Large intestine (tissue), 3 donors: Measurements from ENCODE around the gene ATP8B1. TPM values are rescaled to one million over a fixed set of nuclear protein-coding genes. Genes with fewer than 3 reads are reported as not detected.

Source experiments
- DNase-seq, 2 donors: peaks; one replicate each; pipeline versions ENCODE4 v3.0.0 to v3.0.0-alpha.2; 2013
- H3K27ac ChIP-seq: one replicate; pipeline ENCODE4 v1.5.1; 2013; ENCODE audit warnings: low read length
- H3K27me3 ChIP-seq: 2 replicates; pipeline ENCODE4 v1.6.1; 2013; ENCODE audit warnings: low read length; ENCODE audit not compliant: control insufficient read depth, insufficient read depth
- H3K36me3 ChIP-seq: 2 replicates; pipeline ENCODE4 v1.6.1; 2013; ENCODE audit warnings: low read length; ENCODE audit not compliant: control insufficient read depth, insufficient read depth
- H3K4me1 ChIP-seq: one replicate; pipeline ENCODE4 v1.6.1; 2013; ENCODE audit warnings: low read length; ENCODE audit not compliant: control insufficient read depth, insufficient read depth
- H3K4me3 ChIP-seq: one replicate; pipeline ENCODE4 v1.5.1; 2013; ENCODE audit warnings: low read length
- H3K9me3 ChIP-seq: one replicate; pipeline ENCODE4 v1.6.1; 2013; ENCODE audit warnings: mild to moderate bottlenecking, low read depth, low read length, moderate library complexity; ENCODE audit not compliant: control insufficient read depth
- WGBS: methylation state at CpG from one replicate; pipeline ENCODE4 v1.1.5; 2013; ENCODE audit warnings: low lambda C conversion rate; ENCODE audit not compliant: insufficient coverage; 5-methylcytosine and 5-hydroxymethylcytosine counted together
- polyA plus RNA-seq: library from polyadenylated mRNA; unstranded; fragments of 120-200 nt; gene quantifications from one replicate; pipeline ENCODE4 v1.2.1, GENCODE V29; 2013

The ATP8B1 gene
- polyA plus RNA-seq, 1 donor: 68.2 TPM

DNA sequence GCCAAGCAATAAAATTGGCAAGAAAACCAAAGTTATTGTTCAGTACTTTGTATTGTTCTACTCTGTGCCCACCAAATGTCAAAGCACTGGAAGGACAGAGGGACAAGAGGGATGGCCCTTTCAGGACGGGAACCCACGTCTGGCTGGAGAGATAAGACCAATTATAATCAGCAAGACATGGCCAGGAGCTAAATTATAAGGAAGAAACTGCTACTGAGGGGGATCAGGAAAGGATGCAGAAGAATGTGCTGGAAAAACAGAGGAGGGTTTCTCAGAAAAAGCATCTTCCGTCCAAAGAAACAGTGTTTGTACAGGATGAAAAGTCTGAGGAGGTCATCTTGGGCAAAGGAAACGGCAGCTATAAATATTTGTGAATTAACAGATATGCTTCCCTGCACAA, 135.1 kb downstream of the ATP8B1 start:
- Histone ChIP-seq H3K27me3 (no peaks in the 10 kb centered on the region), H3K9me3 (peaks cover 1% of the 10 kb centered on the region), H3K4me1 (peaks cover 3% of the 10 kb centered on the region), H3K4me3 (no peak overlapping the region), H3K27ac (no peak overlapping the region), H3K36me3 (peaks cover 47% of the 10 kb centered on the region)
- no peak for DNase-seq
- WGBS: 100% methylated on average over 2 of the region's 4 CpGs

GRCh38 chr18:57666818-57667497, 136.2 kb downstream of the ATP8B1 start:
- H3K9me3 ChIP-seq: no peaks in the 10 kb centered on the region
- no peak overlapping the region for H3K4me3 ChIP-seq
- peaks cover 3% of the 10 kb centered on the region for H3K4me1 ChIP-seq
- peak overlapping the region; percentile 69 for H3K27ac ChIP-seq
- no peaks in the 10 kb centered on the region for H3K27me3 ChIP-seq
- DNase-seq: peak; percentile 51 to 64
- peaks cover 45% of the 10 kb centered on the region for H3K36me3 ChIP-seq
- WGBS: no CpG with 5 or more reads among the region's 6 CpGs

DNA sequence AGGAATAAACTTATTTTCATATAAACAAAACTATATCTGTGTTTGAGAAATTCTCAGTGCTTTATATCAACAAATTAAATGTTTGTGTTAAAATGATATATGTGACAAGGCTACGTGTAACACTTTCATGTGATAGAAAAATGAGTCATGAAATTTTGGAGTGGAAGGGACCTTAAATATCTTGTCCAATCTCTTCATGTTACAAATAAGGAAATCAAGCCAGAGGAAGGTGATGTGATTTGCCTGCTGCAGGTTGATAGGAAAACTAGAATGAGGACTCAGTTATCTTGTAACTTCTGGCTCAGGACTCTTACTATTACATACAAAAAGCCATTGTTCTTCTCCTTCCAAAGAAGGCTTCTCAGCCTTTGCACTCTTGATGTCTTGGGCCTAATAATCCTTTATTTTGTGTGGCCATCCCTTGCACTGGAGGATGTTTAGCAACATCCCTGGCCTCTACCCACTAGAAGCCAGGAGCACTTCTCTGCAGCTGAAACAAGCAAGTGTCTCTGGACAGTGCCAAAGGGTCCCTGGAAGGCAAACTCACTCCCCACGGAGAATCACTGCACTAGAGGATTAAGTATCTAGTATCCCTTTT, 138.4 kb downstream of the ATP8B1 start:
- Histone ChIP-seq H3K9me3 (no peaks in the 10 kb centered on the region), H3K4me3 (no peak overlapping the region), H3K4me1 (peaks cover 3% of the 10 kb centered on the region), H3K27me3 (no peaks in the 10 kb centered on the region), H3K36me3 (peaks cover 52% of the 10 kb centered on the region), H3K27ac (no peak overlapping the region)
- DNase-seq: no peak
- 100% methylated on average over 1 of the region's 2 CpGs for WGBS

GRCh38 chr18:57660961-57661360, 142.2 kb downstream of the ATP8B1 start:
- Histone ChIP-seq H3K9me3 (peaks cover 5% of the 10 kb centered on the region), H3K27ac (no peak overlapping the region), H3K36me3 (peaks cover 59% of the 10 kb centered on the region), H3K27me3 (no peaks in the 10 kb centered on the region), H3K4me1 (no peaks in the 10 kb centered on the region), H3K4me3 (no peak overlapping the region)
- WGBS: 100% methylated on average over 1 of the region's 11 CpGs
- DNase-seq: no peak

DNA sequence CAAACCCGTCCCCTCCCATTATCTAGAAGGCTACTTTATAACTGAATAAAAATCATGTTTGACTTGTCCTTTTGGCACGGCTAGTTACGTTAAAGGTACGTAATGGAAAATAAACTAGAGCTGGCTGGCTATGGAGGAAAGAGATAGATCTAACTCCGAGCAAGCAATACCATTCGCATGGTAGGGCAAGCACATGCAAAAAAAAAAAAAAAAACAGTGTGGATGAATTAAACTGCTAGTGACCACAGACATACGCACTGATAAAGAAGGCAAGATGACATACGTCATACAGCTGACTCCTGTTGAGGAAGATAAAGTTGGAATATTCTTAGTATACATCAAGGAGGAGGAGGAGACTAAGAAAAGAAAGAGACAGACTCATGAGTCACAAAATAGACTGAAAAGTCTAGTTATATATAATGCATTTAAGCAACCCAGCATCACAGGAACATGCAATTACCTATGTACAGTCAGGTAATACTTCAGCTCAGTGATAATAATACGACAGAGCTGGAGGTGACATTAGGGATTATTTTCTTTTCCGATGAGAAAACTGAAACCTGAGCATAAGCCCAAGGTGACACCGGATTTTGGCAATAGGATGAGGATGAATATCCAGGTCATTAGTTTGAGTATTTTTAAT, 143.5 kb downstream of the ATP8B1 start:
- WGBS: 93% methylated on average over 5 of the region's 11 CpGs
- Histone ChIP-seq H3K4me1 (no peaks in the 10 kb centered on the region), H3K4me3 (no peak overlapping the region), H3K27ac (no peak overlapping the region), H3K27me3 (no peaks in the 10 kb centered on the region), H3K9me3 (peaks cover 11% of the 10 kb centered on the region), H3K36me3 (peaks cover 66% of the 10 kb centered on the region)
- DNase-seq: no peak

DNA sequence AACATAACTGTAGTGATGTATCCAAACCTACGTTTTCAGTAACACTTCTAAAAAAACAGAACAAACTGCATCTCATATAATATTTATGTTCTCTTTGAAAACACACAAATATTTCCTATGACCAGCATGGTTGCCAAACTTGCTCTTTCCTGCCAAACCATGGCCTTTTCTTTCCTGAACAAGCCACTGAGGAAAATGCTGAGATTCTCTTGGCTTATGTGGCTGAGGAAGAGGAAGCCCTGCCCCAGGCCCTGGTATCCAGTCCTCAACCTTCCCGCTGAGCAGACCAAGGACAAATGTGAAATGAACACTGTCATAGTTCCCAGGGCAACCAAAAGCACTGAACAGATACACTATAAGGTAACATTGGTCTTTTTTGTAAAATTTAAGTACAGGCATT, 145.6 kb downstream of the ATP8B1 start:
- Histone ChIP-seq H3K27ac (no peak overlapping the region), H3K4me3 (no peak overlapping the region), H3K9me3 (peaks cover 11% of the 10 kb centered on the region), H3K27me3 (no peaks in the 10 kb centered on the region), H3K36me3 (peaks cover 73% of the 10 kb centered on the region), H3K4me1 (no peaks in the 10 kb centered on the region)
- no peak for DNase-seq
- WGBS: no CpG with 5 or more reads among the region's 2 CpGs

DNA sequence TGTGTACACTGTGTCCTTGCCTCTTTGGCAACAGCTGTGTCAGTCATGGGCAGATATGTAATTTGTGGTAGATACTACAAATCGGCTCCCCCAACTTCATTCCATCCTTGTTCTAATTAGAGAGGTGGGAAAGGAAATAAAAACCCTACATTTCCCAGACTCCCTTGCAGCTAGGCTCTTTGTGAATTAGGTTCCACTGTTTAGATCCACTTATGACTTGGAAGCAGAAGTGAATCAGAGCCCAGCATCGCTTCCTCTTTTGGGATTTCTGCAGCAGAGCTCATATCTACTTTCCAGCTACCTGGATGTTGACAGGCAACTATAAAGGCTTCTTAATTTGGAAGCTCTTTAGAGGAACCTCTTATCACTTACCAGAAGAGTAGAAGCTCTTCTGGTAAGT, 147.4 kb downstream of the ATP8B1 start:
- Histone ChIP-seq H3K4me3 (no peak overlapping the region), H3K9me3 (peaks cover 11% of the 10 kb centered on the region), H3K27me3 (no peaks in the 10 kb centered on the region), H3K36me3 (peaks cover 68% of the 10 kb centered on the region), H3K27ac (no peak overlapping the region), H3K4me1 (no peaks in the 10 kb centered on the region)
- DNase-seq: no peak
- WGBS: no CpG with 5 or more reads among the region's 2 CpGs

DNA sequence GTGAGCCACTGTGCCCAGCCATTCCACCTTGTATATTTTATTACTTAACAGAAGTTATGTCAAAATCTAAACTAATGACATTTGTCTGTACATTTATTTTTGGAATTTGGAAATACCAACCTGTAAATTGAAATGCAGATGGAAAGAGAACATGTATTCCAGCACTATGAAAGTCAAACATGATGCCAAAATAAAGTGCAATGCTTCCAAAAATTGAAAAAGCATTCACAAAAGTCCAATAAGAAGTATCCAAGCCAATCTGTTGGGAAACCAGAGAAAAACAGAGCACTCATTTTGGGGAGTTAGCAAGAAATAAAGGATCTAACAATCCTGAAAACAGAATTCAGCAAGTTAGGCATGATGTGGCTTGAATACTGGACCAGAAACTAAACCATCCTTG, 151.2 kb downstream of the ATP8B1 start:
- no peak overlapping the region for H3K27ac ChIP-seq
- H3K4me1 ChIP-seq: no peaks in the 10 kb centered on the region
- H3K9me3 ChIP-seq: peaks cover 14% of the 10 kb centered on the region
- H3K27me3 ChIP-seq: no peaks in the 10 kb centered on the region
- H3K4me3 ChIP-seq: no peak overlapping the region
- DNase-seq: no peak
- peaks cover 69% of the 10 kb centered on the region for H3K36me3 ChIP-seq

DNA sequence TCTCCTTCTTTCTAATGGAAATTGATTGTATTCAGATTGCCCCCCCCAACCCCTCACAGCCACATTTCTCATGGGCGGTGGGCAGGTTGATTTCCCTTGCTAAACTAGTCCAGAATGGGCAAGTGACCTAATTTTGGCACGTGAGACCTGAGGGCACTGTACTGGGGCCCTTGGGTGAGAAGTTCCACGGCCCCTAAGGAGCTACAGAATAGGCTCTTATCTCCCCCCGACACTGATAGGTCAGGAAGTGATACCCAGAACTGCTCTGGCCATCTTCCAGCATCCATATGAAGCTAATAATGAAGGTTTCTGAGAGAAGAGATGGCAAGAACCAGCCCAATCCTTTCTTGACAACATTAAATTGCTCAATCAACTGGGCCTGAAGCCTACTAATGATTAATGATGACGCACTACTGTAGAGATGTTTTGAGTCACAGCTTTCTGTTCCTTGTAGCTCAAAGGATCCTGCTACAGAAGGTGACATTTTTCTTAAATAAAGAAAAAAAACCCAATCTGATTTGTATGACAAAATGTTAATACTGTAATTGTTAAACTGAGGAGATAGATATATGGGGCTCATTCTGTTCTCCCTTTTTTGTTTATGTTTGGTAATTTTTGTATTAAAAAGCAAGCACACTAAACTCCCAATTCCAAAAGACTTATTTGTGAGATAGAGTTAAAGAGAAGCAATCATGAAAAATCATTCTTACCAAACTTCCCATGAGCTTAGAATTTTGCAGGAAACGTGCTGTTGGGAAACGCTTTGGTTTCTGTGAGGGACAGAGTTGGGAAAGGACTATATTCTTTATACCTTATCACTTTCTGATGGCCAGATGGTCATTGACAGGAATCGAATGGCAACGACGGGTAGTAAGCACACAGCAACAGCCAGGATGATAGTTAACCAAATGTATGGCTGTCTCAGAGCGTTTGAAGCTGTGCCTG, 153.3 kb downstream of the ATP8B1 start:
- peaks cover 3% of the 10 kb centered on the region for H3K9me3 ChIP-seq
- no peaks in the 10 kb centered on the region for H3K4me1 ChIP-seq
- H3K27me3 ChIP-seq: no peaks in the 10 kb centered on the region
- no CpG with 5 or more reads among the region's 11 CpGs for WGBS
- H3K36me3 ChIP-seq: peaks cover 52% of the 10 kb centered on the region
- no peak for DNase-seq
- H3K27ac ChIP-seq: no peak overlapping the region
- no peak overlapping the region for H3K4me3 ChIP-seq

DNA sequence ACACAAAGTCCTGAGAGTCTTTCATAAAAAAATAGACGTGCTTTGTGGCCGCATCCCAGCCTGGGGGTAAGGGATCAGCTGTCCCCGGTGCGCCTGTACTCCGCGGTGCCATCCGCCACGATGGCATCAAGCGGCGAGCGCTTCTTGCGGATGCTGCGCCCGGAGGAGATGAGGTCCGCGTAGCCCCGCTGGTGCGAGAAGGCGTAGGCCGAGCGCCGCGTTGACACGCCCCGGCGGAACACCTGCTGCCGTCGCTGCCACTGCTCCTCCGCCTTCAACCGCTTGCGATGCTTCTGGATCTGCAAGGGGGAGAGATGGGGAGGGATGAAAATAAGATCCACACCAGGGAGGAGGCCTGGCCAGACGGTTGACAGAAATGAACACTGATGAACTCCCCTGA, 154.7 kb downstream of the ATP8B1 start:
- Histone ChIP-seq H3K27me3 (no peaks in the 10 kb centered on the region), H3K4me3 (no peak overlapping the region), H3K27ac (no peak overlapping the region), H3K9me3 (peaks cover 9% of the 10 kb centered on the region), H3K4me1 (no peaks in the 10 kb centered on the region), H3K36me3 (peaks cover 42% of the 10 kb centered on the region)
- 97% methylated on average over 7 of the region's 32 CpGs for WGBS
- DNase-seq: no peak
